Neural progenitor cell (in vitro differentiated cells): ENCODE data around the gene FIBCD1. TPM values are rescaled to one million over a fixed set of nuclear protein-coding genes. Genes with fewer than 3 reads are reported as not detected.
"Not testable (repeated sequence)": the region's sequence is repeated elsewhere in the genome, so short reads cannot be mapped to it uniquely, and the experiment has no call there.

Source experiments
- DNase-seq: peaks from one replicate; pipeline ENCODE4 v3.0.0-alpha.2; 2016; ENCODE audit warnings: low spot score
- H2AFZ ChIP-seq: fragments of 200-600 bp; sonication (generic); replicated peaks from 2 replicates; pipeline ENCODE4 v1.6.1; 2016; ENCODE audit warnings: antibody characterized with exemption
- H3F3A ChIP-seq: fragments of 200-600 bp; sonication (generic); 2 replicates; pipeline ENCODE4 v1.6.1; 2016; ENCODE audit warnings: antibody characterized with exemption, low read depth
- H3K27ac ChIP-seq: fragments of 200-600 bp; sonication (generic); 2 replicates; pipeline ENCODE4 v1.5.1; 2016; ENCODE audit warnings: mild to moderate bottlenecking
- H3K27me3 ChIP-seq: fragments of 200-600 bp; sonication (generic); 2 replicates; pipeline ENCODE4 v1.6.1; 2016; ENCODE audit warnings: mild to moderate bottlenecking, moderate library complexity
- H3K36me3 ChIP-seq: fragments of 200-600 bp; sonication (generic); 2 replicates; pipeline ENCODE4 v1.5.1; 2016
- H3K4me1 ChIP-seq: fragments of 200-600 bp; sonication (generic); 2 replicates; pipeline ENCODE4 v1.6.1; 2016; ENCODE audit warnings: mixed run types
- H3K4me2 ChIP-seq: fragments of 200-600 bp; sonication (generic); 2 replicates; pipeline ENCODE4 v1.6.1; 2016
- H3K4me3 ChIP-seq: fragments of 200-600 bp; sonication (generic); 2 replicates; pipeline ENCODE4 v1.5.1; 2016
- H3K79me2 ChIP-seq: fragments of 200-600 bp; sonication (generic); 2 replicates; pipeline ENCODE4 v1.6.1; 2016; ENCODE audit warnings: low read depth
- H3K9ac ChIP-seq: fragments of 200-600 bp; sonication (generic); 2 replicates; pipeline ENCODE4 v1.6.1; 2016
- H3K9me3 ChIP-seq: fragments of 200-600 bp; sonication (generic); 2 replicates; pipeline ENCODE4 v1.5.1; 2016; ENCODE audit warnings: low read depth
- H4K20me1 ChIP-seq: fragments of 200-600 bp; sonication (generic); 2 replicates; pipeline ENCODE4 v1.6.1; 2016; ENCODE audit warnings: low read depth
- H3K27ac Mint-ChIP-seq: 3 replicates; pipeline ENCODE4 v1.8.0; 2021; ENCODE audit warnings: mixed read lengths
- H3K27me3 Mint-ChIP-seq: 2 replicates; pipeline ENCODE4 v1.8.0; 2022; ENCODE audit warnings: low read depth, mild to moderate bottlenecking, inconsistent platforms, moderate library complexity, mixed read lengths; ENCODE audit not compliant: insufficient read depth
- H3K36me3 Mint-ChIP-seq: 3 replicates; pipeline ENCODE4 v1.8.0; 2021; ENCODE audit warnings: mixed read lengths
- H3K4me1 Mint-ChIP-seq: 3 replicates; pipeline ENCODE4 v1.8.0; 2021; ENCODE audit warnings: mixed read lengths
- H3K4me3 Mint-ChIP-seq: 3 replicates; pipeline ENCODE4 v1.8.0; 2021; ENCODE audit warnings: mild to moderate bottlenecking, moderate library complexity, mixed read lengths
- H3K9me3 Mint-ChIP-seq: 3 replicates; pipeline ENCODE4 v1.8.0; 2020; ENCODE audit warnings: mixed read lengths
- CTCF ChIP-seq: fragments of 200-600 bp; sonication (generic); IDR thresholded peaks from 2 replicates; pipeline ENCODE4 v1.5.1; 2017; ENCODE audit warnings: antibody characterized with exemption, mild to moderate bottlenecking
- EZH2 ChIP-seq: fragments of 200-600 bp; sonication (generic); IDR thresholded peaks from 2 replicates; pipeline ENCODE4 v1.6.1; 2017; ENCODE audit warnings: antibody characterized with exemption, mild to moderate bottlenecking, moderate library complexity
- EZH2phosphoT487 ChIP-seq: fragments of 200-600 bp; sonication (generic); IDR thresholded peaks from 2 replicates; pipeline ENCODE4 v1.6.1; 2017; ENCODE audit warnings: antibody characterized with exemption
- total RNA-seq: library from RNA; depleted of rRNA; stranded (reverse); fragments of >200 nt; gene quantifications from 2 replicates; pipeline ENCODE4 v1.2.3, GENCODE V29; 2015; ENCODE audit warnings: low replicate concordance

Gene FIBCD1
- total RNA-seq, 1 donor from 2014 or later = 1.8 TPM

- H3K4me3 Mint-ChIP-seq = no peak overlapping the region
Measured at GRCh38 chr9:130956636-130957450, 17.8 kb upstream of the FIBCD1 start.

GRCh38 chr9:130955947-130956621, 17.0 kb upstream of the FIBCD1 start:
- Histone ChIP-seq H3K79me2 (no peaks in the 10 kb centered on the region), H2AFZ (no peak overlapping the region), H3K4me1 (peaks cover 12% of the 10 kb centered on the region), H3K9me3 (no peaks in the 10 kb centered on the region), H3K4me3 (no peak overlapping the region), H3K4me2 (peak overlapping the region; percentile 31), H3K36me3 (no peaks in the 10 kb centered on the region), H3K27ac (no peak overlapping the region), H3K27me3 (no peaks in the 10 kb centered on the region), H3F3A (peaks cover 13% of the 10 kb centered on the region), H4K20me1 (no peaks in the 10 kb centered on the region), H3K9ac (no peak overlapping the region)
- no peak for TF ChIP-seq CTCF
- no peak for TF ChIP-seq EZH2phosphoT487
- TF ChIP-seq EZH2 = no peak
- Mint-ChIP-seq H3K9me3 (peaks cover 15% of the 10 kb centered on the region), H3K4me1 (peaks cover 11% of the 10 kb centered on the region), H3K27me3 (peaks cover 19% of the 10 kb centered on the region), H3K4me3 (no peak overlapping the region), H3K27ac (peak overlapping the region; percentile 79), H3K36me3 (peaks cover 2% of the 10 kb centered on the region)
- no peak for DNase-seq

More at GRCh38 chr9:130956636-130957450, 17.8 kb upstream of the FIBCD1 start:
- no peaks in the 10 kb centered on the region for H3K27me3 ChIP-seq
- H3K9me3 Mint-ChIP-seq = peaks cover 15% of the 10 kb centered on the region
- no peaks in the 10 kb centered on the region for H3K36me3 ChIP-seq
- H3K27ac Mint-ChIP-seq = no peak overlapping the region
- peaks cover 13% of the 10 kb centered on the region for H3F3A ChIP-seq
- H3K4me1 Mint-ChIP-seq = peaks cover 11% of the 10 kb centered on the region
- H3K79me2 ChIP-seq = no peaks in the 10 kb centered on the region
- no peak overlapping the region for H3K27ac ChIP-seq
- H3K36me3 Mint-ChIP-seq = peaks cover 2% of the 10 kb centered on the region
- peaks cover 12% of the 10 kb centered on the region for H3K4me1 ChIP-seq
- no peak for DNase-seq
- TF ChIP-seq CTCF (no peak), EZH2phosphoT487 (no peak), EZH2 (no peak)
- peaks cover 17% of the 10 kb centered on the region for H3K27me3 Mint-ChIP-seq
- no peak overlapping the region for H3K4me3 ChIP-seq
- no peak overlapping the region for H3K9ac ChIP-seq
- H3K9me3 ChIP-seq = no peaks in the 10 kb centered on the region
- H3K4me2 ChIP-seq = peak overlapping the region; percentile 31
- H4K20me1 ChIP-seq = no peaks in the 10 kb centered on the region
- H2AFZ ChIP-seq = no peak overlapping the region

- Histone ChIP-seq H3F3A (peaks cover 13% of the 10 kb centered on the region), H3K4me1 (peaks cover 12% of the 10 kb centered on the region)
- H3K79me2 ChIP-seq, H2AFZ ChIP-seq, H3K27ac Mint-ChIP-seq, H3K4me2 ChIP-seq, H3K9me3 ChIP-seq, DNase-seq, H3K9ac ChIP-seq, H4K20me1 ChIP-seq, H3K36me3 Mint-ChIP-seq, H3K4me3 ChIP-seq, H3K4me3 Mint-ChIP-seq, H3K27ac ChIP-seq, H3K27me3 ChIP-seq, H3K36me3 ChIP-seq: not testable (repeated sequence)
- Mint-ChIP-seq H3K9me3 (peaks cover 13% of the 10 kb centered on the region), H3K4me1 (peaks cover 11% of the 10 kb centered on the region), H3K27me3 (peaks cover 20% of the 10 kb centered on the region)
Measured at GRCh38 chr9:130954925-130955324, 15.9 kb upstream of the FIBCD1 start.

GRCh38 chr9:130954317-130954716, 15.3 kb upstream of the FIBCD1 start:
- H3K27ac Mint-ChIP-seq = no peak overlapping the region
- H3K4me1 Mint-ChIP-seq = peaks cover 11% of the 10 kb centered on the region
- Histone ChIP-seq H3K36me3 (no peaks in the 10 kb centered on the region), H3K4me2 (no peak overlapping the region), H4K20me1 (no peaks in the 10 kb centered on the region), H3K9me3 (no peaks in the 10 kb centered on the region), H3K79me2 (no peaks in the 10 kb centered on the region), H3K27me3 (no peaks in the 10 kb centered on the region), H3F3A (peaks cover 13% of the 10 kb centered on the region), H2AFZ (no peak overlapping the region), H3K4me1 (peaks cover 12% of the 10 kb centered on the region), H3K4me3 (no peak overlapping the region), H3K9ac (no peak overlapping the region), H3K27ac (no peak overlapping the region)
- TF ChIP-seq EZH2phosphoT487 (no peak), EZH2 (no peak), CTCF (no peak)
- peaks cover 16% of the 10 kb centered on the region for H3K9me3 Mint-ChIP-seq
- DNase-seq = no peak
- peaks cover 23% of the 10 kb centered on the region for H3K27me3 Mint-ChIP-seq
- H3K4me3 Mint-ChIP-seq = no peak overlapping the region
- peaks cover 2% of the 10 kb centered on the region for H3K36me3 Mint-ChIP-seq
